GM18951 (cell line): ENCODE results near the gene PTEN.

Source experiments
- POLR2A ChIP-seq: IDR thresholded peaks from 4 replicates; pipeline ENCODE4 v1.6.1; 2011; ENCODE audit warnings: mild to moderate bottlenecking; ENCODE audit not compliant: insufficient read length, insufficient read depth; ENCODE audit errors: extremely low read depth
- in situ Hi-C: fragments of 300-500 bp; cut with MboI; formaldehyde crosslinking; loops from one replicate; pipeline ENCODE4 v1.12.0; 2022; ENCODE audit warnings: low sequenced_read_pairs, mixed read lengths, inconsistent platforms; ENCODE audit not compliant: unreplicated experiment

PTEN gene

DNA sequence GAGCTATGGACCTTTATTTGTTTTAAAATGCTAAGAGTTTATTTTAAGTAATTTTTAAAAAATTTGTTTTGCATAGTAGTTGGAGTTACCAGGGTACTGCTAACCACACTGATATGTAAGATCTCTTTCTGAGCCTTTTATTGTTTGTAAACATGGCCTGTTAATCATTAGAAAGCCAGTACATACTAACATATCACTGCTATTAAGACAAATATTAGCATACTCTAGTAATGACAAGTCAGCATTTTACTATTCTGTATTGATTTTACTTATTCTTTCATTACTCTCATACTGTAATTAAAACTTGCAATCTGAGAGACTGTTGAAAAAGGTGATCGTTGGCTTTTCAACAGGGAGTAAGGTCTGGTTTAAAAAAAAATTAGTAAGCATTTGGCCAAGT is 66.7 kb downstream of the PTEN start:
- TF ChIP-seq POLR2A = no peak

DNA sequence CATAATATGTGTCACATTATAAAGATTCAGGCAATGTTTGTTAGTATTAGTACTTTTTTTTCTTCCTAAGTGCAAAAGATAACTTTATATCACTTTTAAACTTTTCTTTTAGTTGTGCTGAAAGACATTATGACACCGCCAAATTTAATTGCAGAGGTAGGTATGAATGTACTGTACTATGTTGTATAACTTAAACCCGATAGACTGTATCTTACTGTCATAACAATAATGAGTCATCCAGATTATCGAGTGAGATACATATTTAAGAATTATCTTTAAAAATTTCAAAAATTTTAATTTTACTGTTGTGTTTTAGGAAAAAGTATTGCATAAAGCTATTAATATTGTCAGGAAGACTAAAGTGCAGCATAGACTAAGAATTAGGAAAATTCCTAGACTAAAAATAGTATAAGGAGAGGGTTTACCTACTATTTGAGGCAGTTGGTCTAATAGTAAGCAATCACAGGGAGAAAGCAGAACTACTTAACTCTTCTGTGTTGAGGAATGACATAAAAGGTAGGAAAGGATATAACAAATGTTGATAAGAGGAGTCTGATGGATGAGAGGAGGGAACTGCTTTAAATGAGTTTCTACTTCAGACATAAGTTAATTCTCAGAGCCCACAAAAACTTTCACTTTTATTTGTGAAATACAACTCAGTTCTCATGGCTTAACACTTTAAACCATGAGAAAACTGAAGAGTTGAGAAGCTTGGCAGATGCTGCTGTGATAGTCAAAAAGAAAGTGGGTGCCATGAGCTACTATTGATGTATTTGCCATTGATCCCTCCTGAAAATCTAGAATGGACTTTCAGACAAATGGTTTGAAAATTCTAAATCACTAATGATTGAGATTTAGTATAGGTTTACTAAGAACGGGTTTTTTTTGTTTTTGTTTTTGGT is 67.8 kb downstream of the PTEN start:
- in situ Hi-C loops = no loop called here

More for the DNA sequence above, 66.7 kb downstream of the PTEN start:
- in situ Hi-C loops = no loop called here

GRCh38 chr10:87931836-87932230 is 68.4 kb downstream of the PTEN start:
- in situ Hi-C loops = no loop called here
- no peak for TF ChIP-seq POLR2A

More for the DNA sequence above, 67.8 kb downstream of the PTEN start:
- TF ChIP-seq POLR2A = no peak

DNA sequence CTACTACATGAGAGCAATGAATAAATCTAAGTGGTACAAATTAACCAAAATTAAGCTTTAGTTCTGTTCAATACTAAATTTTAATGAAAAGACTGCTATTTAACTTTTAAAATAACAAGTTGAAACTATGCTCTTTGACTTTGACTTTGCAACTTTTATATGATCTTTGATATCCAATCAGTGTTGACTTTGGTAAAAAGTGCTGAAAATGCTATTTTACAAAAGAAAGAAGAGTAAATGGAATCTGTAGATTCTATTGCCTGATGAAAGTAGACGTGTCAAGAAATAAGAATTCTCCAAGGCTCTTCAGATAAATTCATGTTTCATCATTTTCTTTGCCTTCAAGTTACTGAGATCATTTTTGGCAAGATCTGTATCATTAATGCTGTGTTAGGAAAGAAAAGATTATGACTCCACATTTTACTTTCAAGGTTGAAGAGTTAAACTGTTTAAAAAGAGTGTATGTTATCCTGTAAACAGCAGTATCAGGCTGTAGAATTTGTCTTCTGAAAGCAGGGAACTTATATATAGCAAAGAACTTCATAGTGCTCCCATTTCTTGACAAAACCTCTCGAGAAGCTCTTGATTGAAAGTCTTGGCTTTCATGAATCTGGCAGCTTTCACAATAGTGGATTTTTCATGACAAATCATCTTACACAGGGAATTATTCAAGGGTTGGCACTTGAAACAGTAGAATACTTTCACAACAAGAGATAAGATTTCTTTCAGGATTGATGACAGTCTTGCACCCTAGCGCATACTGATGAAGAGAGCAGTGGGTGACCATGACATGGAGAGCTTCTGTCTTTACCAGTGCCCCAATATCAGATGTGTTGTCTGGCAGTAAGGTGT is 72.1 kb downstream of the PTEN start:
- TF ChIP-seq POLR2A = no peak
- in situ Hi-C loops = no loop called here

- no peak for TF ChIP-seq POLR2A
- in situ Hi-C loops = no loop called here
Observed at GRCh38 chr10:87940210-87940609, 76.8 kb downstream of the PTEN start.

- in situ Hi-C loops = no loop called here
- TF ChIP-seq POLR2A = no peak
Observed at GRCh38 chr10:87942884-87943527, 79.6 kb downstream of the PTEN start.

DNA sequence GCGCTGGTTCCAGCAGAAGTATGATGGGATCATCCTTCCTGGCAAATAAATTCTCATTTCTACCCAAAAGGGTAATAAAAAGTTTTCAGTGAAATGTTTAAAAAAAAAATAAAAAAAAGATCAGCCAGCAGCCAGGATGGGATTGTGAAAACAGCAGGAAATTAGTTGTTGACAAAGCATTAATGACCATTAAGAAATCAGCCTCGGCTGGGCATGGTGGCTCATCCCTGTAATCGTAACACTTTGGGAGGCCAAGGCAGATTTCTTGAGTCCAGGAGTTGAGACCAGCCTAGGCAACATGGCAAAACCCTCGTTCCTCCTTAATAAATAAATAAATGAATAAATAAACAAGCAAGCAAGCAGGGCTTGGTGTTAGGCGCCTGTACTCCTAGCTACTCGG is 82.6 kb downstream of the PTEN start:
- in situ Hi-C loops = no loop called here
- peak; percentile 22 for TF ChIP-seq POLR2A

DNA sequence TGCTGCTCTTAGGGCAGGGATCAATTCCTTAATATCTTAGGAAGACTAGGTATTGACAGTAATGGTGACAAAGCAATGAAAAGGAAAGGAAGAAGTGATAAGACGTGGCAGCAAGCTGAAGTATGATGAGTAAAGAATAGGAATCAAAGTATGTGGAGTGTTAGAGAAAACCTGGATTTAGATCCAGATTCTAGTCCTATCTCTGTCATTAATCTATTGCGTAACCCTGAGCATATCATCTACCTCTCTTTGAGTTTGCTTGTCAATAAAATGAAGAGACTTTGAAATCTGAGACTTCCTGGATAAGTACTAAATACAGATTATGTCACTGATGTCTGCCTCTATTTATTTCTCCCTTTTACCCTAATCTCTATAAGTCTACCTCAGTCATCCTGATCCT is 89.2 kb downstream of the PTEN start:
- in situ Hi-C loops = no loop called here
- no peak for TF ChIP-seq POLR2A

GRCh38 chr10:87956055-87956454 is 92.6 kb downstream of the PTEN start:
- no peak for TF ChIP-seq POLR2A
- in situ Hi-C loops = no loop called here

DNA sequence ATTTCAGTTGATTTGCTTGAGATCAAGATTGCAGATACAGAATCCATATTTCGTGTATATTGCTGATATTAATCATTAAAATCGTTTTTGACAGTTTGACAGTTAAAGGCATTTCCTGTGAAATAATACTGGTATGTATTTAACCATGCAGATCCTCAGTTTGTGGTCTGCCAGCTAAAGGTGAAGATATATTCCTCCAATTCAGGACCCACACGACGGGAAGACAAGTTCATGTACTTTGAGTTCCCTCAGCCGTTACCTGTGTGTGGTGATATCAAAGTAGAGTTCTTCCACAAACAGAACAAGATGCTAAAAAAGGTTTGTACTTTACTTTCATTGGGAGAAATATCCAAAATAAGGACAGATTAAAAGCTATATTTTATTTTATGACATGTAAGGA is 94.3 kb downstream of the PTEN start:
- in situ Hi-C loops = no loop called here

GRCh38 chr10:87960230-87960629 is 96.8 kb downstream of the PTEN start:
- no peak for TF ChIP-seq POLR2A
- in situ Hi-C loops = no loop called here

More for the DNA sequence above, 94.3 kb downstream of the PTEN start:
- no peak for TF ChIP-seq POLR2A

DNA sequence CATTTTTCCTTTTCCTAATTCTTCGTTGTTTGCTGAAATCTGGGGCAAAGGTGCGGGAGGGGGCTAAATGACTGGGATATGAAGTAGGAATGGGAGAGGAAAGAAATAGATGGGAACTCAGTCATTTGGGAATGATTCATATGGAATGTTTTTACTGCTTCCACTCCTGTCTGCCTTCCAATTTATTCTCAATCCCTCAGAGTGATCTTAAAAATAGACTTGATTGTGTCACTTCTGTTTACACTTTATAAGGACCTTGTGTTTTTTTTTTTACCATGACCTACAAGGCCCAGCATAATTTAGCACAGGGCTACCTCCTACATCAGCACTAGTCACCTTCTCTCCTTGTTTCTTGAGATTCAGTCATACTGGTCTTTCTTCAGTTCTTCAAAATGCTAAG is 97.9 kb downstream of the PTEN start:
- in situ Hi-C loops = no loop called here
- TF ChIP-seq POLR2A = no peak

GRCh38 chr10:87966459-87966858 is 103.0 kb downstream of the PTEN start:
- in situ Hi-C loops = no loop called here
- TF ChIP-seq POLR2A = no peak
